Measurements from ENCODE around the gene CENATAC.
"Not testable (repeated sequence)": the region's sequence is repeated elsewhere in the genome, so short reads cannot be mapped to it uniquely, and the experiment has no call there.

DNA sequence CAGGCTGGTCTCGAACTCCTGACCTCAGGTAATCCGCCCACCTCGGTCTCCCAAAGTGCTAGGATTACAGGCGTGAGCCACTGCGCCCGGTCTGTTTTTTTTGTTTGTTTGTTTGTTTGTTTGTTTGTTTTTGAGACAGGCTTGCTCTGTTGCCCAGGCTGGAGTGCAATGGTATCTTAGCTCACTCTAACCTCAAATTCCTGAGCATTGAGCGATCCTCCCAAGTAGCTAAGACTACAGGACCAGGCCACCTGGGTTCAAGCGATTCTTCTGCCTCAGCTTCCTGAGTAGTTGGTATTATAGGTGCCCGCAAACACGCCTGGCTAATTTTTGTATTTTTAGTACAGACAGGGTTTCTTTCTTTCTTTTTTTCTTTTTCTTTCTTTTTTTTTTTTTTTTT lies 35.5 kb downstream of the CENATAC start:
- not testable (repeated sequence) for TF ChIP-seq POLR2AphosphoS5 (IDR thresholded peaks at IDR 0.05; ENCODE audit: low read depth); CTCF (conservative IDR thresholded peaks at IDR 0.05; ENCODE audit: low read depth in 2 of 2); REST (IDR thresholded peaks at IDR 0.05; ENCODE audit: unreplicated experiment); EZH2phosphoT487 (IDR thresholded peaks at IDR 0.05; ENCODE audit: unreplicated experiment); STAT1 (IDR thresholded peaks at IDR 0.05; ENCODE audit: unreplicated experiment); EZH2 (IDR thresholded peaks at IDR 0.05; ENCODE audit: low read depth, unreplicated experiment); CREB1 (CRISPR knock-in tag; IDR thresholded peaks at IDR 0.05; ENCODE audit: low read depth); ETS1 (IDR thresholded peaks at IDR 0.05); ZNF331 (CRISPR knock-in tag; IDR thresholded peaks at IDR 0.05; ENCODE audit: low read depth)

Measured in GM23338 (cell line).